HG02981 (cell line): Measurements from ENCODE around the gene BCAR3.

Experiments used
- ATAC-seq: cut with Tn5 transposase; IDR thresholded peaks from one replicate; pipeline ENCODE4 v1.9.1; 2021; ENCODE audit warnings: mild to moderate bottlenecking, moderate library complexity; ENCODE audit not compliant: unreplicated experiment

The BCAR3 gene

DNA sequence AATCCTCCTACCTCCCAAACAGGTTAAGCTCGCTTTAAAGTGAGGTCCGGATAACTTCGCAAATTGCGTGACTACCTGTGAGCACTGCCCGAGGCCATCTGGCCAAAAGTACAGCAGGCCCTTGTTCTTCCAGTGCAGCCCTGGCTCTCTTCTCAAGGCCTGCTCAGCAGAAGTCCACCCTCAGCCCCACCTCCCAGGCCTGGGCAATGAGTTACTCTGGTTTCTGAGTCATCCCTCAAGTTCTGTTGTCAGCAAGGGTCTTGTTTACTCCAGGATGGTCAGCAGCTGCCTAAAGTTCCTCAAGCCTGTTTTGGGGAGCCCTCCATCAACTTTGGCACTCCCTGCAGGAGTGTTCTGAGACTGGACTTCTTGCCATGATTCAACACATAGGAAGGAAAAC, 101.7 kb downstream of the BCAR3 start:
- no peak for ATAC-seq

DNA sequence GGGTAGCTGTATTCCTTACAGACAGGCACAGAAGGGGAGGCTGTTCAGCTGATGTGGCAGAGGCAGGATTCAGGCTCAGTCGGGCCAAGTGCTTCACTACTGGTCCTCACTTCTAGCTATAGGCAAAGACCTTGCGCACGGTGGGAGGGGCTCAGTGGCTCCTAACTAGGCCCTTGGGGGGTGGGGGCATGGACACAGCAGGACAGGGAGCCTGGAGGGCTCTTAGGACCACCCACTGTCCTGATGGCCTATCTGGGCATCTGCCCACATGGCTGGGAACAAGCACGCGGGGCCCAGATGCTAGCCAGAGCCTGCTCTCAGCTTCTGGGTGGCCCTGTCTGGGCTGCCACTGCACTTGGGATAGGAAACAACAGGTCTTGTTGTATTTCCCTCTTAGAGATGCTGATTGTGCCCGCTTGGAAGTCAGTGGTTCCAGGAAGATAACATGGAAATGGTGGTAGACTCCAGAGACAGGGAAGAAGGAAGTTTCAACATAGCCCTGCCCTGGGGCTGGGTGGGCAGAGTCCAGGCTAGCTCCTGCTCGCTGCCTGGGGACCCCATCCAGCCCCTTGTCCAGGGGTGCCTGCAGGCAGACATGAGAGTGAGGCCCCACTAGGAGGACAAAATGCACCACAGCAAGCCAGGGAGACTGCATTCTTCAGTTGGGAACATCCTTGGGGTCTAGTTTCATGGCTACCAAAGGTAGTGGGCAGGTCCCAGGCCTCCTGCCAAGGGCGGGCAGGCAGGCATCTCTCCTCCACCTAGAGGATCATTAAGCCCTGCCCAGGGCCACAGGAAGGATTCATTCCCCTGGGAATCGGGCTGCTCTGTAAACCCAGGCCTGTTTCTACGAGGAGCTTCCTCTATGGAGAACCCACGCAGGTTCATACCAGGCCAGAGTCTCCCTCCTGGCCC, 102.5 kb downstream of the BCAR3 start:
- ATAC-seq, result no peak

DNA sequence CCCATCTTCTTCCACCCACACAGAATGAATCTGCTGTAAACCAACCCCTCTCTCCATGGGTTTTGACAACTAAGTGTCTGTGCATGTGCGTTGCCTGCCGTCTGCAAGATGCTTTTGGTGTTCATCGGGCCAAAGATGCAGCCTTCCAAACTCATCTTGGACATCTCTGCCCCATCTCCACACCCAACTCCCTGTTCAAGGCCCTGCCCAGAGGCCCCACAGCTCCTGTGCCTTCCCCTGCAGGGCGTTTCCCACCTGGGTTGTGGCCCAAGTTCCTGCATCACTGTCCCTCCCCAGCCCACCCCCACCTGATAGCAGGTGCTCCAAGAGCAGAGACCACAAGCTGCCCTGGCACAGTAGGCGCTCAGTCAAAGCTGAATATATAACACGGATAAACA, 103.2 kb downstream of the BCAR3 start:
- no peak for ATAC-seq

DNA sequence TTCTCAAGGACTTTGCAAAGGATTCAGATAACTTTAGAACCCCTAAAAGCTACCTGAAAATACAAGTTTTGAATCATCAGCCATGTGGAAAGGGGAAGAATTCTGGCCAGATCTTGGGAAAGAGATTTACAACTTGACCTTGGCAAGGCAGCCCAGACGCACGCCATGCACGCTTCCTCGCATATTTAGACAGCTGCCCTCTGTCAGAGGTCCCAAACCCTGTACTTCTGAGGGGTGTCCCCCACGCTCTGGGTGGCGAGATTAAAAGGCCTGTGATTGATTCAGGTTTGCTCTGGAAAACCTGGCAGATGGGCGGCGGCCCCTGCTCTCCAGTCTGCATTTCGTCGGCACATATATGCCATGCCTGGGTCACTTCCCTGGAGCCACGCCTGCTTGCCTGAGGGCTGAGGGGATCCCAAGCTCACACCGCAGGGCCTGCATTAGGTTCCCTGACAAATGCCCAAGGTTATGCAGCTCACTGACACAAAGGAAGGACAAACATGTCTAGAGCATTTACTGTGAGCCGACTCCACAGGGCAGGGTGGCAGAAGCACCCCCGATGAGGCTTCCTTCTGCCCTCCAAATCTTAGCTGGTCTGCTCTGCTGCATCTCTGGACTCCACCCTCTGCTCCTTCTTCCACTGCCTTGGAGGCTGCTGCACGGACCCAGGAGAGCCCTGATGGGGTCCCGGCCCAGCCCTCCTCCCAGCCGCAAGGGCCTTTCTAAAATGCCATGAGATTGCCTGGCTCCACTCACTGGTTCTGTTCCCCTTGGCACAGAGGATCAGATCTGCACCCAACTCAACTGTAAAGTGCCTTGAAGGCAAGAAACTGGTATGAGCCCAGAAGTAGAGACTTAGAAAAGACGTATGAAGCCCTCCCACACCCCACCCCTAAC, 103.9 kb downstream of the BCAR3 start:
- ATAC-seq, result no peak

DNA sequence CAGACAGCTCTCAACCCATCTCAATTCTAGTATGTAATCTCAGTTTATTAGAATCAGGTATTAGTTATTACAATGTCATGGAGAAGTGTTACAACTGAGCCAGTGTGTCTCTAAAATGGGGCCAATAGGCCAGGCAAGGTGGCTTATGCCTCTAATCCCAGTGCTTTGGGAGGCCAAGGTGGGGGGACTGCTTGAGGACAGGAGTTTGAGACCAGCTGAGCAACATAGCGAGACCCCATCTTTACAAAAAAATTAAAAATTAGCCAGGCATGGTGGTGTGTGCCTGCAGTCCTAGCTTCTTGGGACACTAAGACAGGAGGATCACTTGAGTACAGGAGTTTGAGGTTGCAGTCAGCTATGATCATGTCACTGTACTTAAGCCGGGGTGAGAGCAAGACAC, 104.9 kb downstream of the BCAR3 start:
- ATAC-seq, result no peak

DNA sequence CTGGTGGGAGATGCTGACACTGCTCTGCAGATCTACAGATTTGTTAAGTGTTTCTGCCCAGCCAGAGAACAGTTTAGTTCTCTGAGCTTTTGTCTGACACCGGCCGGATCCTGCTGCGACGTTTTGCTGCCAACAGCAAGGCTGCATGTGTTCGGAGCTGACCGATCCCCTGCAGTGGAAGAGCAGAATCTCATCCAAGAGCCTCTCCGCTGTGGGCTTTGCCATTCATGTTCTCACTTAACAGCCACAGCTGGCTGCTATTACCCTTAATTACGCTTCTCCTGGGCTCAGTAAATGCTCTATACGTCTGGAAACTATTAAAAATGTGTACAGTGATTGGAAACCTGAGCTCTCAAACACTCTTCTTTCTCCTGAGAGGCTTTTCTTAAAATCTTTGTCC, 105.3 kb downstream of the BCAR3 start:
- ATAC-seq, result no peak

DNA sequence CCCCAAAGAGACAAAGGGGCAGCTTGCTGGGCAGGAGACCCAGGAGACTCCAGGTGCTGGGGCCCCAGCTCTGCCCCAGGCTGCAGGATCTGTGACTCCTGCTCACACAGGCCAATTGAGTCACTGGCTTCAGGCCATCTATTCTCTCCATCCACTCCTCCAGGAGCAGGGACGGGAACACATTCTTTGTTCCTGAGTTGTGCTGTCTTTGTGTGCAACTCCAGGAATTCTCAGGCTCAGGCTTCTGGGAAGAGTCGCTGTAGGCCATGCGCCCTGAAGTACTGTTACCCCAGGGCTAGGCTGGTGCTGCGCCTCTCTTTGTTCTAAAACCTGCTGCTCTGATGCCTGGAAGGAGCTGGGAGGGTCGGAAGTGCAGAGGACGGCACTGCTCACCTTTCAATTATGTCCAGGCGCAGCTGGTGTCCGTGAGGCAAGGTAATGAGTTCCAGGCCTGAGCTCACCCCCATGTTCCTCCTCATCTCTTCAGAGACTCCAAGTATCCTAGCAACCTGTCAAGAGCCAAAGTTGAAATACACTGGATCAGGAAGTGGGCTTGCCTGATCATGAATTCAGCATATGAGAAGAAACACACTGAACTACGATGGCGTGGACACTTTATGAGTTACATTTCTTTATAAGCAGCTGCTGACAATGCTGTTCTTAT, 105.9 kb downstream of the BCAR3 start:
- no peak for ATAC-seq

DNA sequence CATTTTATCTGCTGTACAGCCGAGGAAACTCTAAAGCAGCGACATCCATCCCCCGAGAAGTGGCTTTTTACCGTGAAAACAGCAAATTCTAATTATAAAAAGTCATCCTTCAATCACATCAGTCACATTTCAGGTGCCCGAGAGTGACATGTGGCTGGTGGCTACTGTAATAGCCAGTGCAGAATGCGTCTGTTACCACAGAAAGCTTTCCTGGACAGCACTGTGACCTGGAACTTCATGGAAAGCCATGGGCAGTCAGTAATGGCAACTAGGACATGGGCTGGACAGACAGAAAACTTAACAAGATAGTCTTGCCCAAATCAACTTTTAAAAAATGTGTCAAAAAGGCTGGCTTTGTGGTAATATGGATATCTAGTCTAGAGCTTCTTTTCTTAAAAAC, 106.6 kb downstream of the BCAR3 start:
- ATAC-seq, result no peak

DNA sequence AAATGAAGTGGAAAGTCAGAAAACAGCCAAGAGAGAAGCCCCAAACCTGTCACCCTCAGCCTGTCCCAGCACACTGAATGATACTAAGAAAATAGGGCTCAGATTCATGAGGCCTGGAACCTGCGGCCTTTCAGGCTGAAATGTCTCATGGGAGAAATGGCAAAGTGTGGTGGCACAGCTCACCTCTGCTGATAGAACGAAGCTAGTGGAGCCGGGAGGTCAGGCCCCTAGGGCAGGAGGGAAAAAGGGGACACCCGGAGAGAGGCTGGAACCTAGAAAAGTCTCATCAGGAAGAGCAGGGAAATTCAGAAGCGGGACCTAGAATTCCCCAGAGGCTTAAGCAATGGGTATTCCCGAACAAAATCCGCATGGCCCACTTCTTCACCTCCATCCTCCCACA, 107.1 kb downstream of the BCAR3 start:
- ATAC-seq, result no peak

DNA sequence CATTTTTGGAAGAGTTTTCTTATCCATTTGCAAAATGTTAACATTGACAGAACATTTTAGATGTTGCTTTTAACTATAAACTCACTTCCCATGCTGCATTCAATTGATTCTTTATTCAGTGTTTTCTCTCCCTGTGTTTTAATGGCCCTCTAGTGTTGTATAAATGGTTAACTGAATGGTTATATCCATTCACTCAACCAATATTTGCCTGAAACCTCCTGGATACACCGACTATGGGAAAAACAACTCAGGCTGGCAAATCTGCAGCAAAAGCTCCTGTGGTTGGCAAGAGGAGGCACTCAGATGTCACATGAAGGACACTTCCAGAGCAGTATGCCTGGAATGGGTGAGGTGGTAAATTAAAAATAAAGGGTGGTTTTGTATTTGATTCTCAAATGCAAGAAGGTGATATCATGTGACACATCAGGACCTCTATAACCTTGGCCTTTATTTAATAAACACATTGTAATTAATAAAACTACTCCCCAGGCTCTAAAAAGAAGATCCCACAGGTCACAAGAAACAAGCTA, 107.6 kb downstream of the BCAR3 start:
- no peak for ATAC-seq

DNA sequence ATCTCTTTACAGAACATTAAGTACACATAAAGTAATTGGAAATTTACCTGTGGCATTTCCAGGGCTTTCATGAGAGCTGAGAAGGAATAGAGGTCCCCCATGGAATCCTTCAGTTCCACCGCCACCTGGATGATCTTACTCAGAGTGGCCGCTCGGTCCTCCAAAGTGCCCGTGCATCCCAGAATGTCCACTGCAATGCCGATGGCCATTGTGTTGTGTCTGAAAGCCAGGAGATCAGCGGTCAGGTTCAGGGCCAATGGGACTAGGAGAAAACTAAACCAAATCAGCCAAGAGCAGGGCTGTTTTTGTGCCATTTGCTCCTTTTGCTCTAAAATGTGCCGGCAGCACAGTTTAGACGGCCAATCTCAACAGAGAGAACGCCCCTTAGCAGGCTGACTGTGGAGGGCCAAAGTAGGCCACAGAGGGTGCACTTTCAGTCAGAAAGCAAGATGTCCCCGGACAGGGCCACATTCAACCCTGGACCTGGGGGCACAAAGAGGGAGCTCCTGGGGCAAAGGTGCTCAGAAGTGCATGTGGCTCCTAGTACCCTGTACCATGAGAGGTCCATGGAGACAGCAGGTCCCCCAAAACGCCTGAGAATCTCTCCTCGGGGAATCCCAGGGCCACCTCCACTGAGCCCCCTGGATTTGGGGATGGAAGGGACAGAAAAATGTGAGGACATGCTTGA, 109.9 kb downstream of the BCAR3 start:
- ATAC-seq, result no peak

DNA sequence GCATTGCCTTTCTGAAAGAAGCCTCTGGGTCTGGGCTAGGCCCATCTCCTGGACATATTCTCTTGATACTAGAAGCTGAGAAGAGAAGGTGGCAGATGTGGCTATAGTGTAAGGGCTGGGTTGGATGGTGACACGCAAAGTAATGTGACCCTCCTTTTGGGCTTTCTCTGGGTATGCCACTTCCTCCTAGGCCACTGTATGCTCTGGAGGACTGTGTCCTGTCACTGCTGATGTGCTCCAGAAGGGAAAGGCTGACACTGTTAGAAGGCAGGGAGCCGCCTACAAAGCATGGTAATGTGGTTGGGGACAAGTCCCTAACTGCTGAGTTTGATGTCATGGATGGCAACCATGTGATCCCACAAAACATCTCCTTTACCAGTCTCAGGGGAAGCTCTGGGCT, 112.1 kb downstream of the BCAR3 start:
- no peak for ATAC-seq

DNA sequence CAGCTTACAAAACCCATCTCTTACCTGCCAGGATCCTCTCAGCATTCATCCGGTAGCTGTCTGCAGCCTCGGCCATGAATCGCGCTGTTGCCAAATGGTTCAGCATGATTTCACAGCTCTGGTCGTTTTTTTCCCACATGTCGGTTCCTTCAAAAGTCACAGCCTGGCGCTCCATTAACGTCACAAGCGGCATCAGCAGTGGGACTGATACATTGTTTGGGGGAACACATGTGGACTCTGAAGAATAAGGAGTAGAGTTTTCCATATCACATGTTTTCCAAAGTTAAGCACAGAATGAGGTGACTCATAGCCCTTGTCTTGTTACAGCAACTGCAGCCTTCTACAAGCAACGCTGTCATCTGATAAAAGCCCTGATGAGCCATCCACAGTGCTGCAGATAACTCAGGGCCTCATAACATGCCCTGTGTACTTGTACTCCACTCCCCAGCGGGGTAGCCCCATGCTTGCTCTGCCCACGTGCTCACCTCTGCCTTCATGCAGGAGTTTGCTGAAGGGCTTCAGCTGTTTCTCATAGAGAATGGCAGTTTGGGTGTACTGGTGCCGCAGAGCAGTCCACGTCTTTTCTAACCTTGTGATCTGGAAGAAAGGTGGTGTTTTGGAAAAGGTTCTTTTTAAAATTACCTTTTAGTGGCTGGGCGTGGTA, 114.2 kb downstream of the BCAR3 start:
- ATAC-seq, result no peak

DNA sequence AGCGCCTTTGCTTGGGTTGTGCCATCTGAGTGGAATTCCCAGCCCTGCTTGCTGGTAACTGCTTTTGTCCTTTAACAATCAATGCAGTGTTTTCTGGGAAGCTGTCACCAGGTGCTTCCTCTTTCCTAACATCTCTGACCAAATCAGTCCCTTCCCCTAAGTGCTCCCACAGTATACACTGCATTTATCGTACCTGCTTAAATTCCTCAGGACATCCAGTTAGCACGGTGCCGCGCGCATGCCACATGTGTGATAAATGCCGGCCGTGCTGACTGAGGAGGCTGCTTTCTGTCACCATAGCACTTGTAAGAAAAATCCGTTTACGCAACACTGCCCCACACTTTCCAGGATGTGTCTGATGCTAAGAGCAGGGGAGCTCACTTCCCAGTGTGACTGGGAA, 115.4 kb downstream of the BCAR3 start:
- no peak for ATAC-seq

DNA sequence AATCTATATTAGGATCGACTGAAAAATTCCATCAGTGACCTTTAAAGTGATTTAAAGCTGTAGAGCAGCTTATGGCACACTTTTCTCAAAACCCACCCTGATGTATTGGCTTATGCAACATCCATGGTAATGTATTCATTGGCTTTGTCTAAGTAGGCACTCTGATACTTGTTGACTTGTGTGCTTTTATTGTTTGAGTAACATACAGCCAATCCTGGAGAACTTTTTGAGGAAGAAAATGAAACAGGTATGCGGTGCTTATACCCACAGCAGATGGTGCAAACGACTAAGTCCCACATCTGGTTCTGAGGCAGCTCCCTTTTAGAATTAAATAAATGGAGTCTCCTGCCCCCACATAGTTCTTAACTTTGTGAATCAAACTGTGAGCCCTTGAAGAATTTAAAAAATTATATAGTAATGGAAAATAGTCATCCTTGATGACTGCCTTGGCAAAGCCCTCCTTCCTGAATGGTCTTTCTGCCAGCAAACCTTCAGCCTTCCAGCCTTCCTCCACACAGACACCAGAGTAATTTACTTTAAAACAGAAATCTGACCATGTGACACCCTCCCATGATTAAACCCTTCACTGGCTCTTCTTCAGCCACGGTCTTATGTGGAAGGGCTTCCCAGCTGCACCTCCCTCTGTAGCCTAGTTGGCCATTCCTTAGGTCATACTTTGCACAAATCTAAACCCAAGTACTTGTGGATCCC, 116.0 kb downstream of the BCAR3 start:
- no peak for ATAC-seq

DNA sequence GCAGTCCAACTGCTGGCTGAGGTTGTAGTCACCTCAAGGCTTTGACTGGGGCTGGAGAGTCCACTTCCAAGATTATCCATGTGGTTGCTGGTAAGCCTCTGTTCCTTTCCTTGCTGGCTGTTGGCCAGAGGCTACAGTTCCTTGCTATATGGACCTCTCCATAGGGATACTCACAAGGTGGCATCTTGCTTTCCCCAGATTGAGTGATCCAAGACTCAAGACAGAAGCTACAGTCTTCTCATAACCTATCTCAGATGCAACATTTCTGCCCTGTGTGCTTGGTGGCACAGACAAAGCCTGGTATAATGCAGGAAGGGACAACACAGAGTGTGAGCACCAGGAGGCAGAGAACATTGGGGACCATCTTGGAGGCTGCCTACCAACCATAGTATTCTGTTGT, 121.9 kb downstream of the BCAR3 start:
- no peak for ATAC-seq

DNA sequence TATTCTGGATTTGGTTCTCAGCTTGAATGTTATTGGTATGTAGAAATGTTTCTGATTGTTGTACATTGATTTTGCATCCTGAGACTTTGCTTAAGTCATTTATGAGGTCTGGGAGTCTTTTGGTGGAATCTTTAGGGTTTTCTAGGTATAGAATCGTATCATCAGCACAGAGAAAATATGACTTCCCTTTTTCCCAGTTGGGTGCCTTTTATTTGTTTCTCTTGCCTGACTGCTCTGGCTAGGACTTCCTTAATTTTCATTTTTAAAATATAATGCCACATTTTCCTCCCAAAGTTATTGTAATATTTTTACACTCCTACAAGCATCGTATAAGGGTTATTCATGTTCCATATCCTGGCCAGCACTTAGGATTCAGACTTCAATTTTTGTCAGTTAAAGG, 122.6 kb downstream of the BCAR3 start:
- ATAC-seq, result no peak

DNA sequence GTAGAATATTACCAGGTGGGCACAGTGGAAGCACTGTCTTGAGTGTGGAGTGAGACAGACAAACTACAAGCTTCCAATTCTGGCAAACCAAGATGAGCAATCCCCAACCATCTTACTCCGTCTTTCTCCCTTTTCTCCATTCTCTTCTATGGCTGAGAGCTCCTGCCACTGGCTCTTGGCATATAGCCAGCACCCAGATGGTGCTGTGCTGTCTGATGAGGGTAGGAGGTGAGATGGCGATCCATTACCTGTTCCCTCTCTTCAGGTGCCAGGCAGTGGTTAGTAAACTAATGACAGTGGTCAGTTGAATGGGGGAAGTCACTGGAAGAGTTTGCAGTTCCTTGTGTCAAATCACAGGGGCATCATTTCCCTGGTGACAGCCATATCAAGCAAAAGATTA, 125.3 kb downstream of the BCAR3 start:
- ATAC-seq, result no peak
